HG03108 (cell line): Measurements from ENCODE around the gene TBX1.
"Not testable (repeated sequence)": the region's sequence is repeated elsewhere in the genome, so short reads cannot be mapped to it uniquely, and the experiment has no call there.

ENCODE experiments used
- ATAC-seq: cut with Tn5 transposase; IDR thresholded peaks from one replicate; pipeline ENCODE4 v1.9.1; 2021; ENCODE audit warnings: moderate library complexity; ENCODE audit not compliant: unreplicated experiment

Gene TBX1

DNA sequence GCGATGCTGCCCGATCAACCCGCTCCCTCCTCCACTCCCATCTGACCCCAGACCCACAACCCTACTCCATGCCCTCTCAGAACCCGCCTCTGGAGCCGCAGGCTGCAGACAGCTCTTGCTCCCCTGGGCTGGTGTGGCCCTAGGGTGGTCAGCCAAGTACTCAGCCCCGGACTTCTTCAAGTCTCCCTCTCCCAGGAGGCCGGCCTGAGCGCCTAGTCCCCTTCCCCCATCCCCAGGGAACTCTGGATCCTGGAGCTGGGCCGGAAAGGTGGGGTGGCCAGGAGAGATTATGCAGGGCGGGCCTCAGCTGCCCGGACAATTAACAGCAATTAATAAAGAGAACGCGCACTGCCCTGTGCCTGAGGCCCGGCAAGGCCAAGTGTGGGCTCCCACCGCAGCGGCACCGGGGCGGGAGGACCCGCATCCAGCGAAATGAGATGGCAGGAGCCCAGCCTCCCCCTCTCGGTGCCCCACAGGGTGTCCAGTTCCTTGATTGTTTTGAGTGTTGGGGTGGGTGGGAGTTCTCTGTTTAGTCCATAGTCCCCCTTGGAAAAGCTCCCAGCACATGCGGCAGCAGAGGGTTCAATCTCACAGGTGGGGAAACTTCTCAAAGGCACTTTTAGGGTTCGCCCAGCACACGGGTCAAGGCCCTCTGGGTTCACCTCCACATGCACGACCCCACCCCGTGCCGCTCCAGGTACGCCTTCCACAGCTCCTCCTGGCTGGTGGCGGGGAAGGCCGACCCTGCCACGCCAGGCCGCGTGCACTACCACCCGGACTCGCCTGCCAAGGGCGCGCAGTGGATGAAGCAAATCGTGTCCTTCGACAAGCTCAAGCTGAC is 3.1 kb downstream of the TBX1 start:
- no peak for ATAC-seq

- ATAC-seq = no peak
Observed at GRCh38 chr22:19764299-19764593, 3.7 kb downstream of the TBX1 start.

- ATAC-seq = no peak
Observed at GRCh38 chr22:19764636-19765476, 4.3 kb downstream of the TBX1 start.

DNA sequence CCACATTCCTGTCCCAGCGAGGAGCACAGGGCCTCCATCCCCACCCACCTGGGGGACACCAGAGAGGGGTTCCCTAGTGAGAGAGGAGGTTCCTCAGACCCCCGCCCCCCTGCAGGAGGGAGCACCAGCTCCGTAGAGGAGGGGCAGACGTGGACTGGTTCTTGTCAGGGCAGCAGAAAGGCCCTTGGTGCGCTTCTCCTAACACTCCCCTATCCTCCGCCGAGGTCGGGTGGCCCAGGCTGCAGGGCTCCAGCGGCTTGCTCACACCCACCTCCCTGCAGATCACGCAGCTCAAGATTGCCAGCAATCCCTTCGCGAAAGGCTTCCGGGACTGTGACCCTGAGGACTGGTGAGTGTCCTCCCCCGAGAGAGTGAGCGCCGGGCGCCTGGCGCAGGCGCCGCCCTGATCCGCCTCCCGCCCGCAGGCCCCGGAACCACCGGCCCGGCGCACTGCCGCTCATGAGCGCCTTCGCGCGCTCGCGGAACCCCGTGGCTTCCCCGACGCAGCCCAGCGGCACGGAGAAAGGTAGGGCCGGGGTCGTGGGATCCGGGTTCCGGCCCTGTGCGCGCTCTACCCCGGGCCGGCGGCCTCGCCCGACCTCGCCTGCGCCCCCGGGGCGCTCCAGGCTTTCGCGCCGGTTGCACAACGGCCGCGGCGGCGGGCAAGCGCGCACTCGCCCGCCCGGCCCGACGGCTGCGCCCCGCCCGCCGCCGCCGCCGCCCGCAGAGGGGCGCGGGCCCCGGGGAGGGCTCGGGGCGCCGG is 5.1 kb downstream of the TBX1 start:
- ATAC-seq = no peak

GRCh38 chr22:19766240-19766510 is 5.6 kb downstream of the TBX1 start:
- no peak for ATAC-seq

GRCh38 chr22:19766511-19767426 is 6.2 kb downstream of the TBX1 start:
- ATAC-seq = no peak

DNA sequence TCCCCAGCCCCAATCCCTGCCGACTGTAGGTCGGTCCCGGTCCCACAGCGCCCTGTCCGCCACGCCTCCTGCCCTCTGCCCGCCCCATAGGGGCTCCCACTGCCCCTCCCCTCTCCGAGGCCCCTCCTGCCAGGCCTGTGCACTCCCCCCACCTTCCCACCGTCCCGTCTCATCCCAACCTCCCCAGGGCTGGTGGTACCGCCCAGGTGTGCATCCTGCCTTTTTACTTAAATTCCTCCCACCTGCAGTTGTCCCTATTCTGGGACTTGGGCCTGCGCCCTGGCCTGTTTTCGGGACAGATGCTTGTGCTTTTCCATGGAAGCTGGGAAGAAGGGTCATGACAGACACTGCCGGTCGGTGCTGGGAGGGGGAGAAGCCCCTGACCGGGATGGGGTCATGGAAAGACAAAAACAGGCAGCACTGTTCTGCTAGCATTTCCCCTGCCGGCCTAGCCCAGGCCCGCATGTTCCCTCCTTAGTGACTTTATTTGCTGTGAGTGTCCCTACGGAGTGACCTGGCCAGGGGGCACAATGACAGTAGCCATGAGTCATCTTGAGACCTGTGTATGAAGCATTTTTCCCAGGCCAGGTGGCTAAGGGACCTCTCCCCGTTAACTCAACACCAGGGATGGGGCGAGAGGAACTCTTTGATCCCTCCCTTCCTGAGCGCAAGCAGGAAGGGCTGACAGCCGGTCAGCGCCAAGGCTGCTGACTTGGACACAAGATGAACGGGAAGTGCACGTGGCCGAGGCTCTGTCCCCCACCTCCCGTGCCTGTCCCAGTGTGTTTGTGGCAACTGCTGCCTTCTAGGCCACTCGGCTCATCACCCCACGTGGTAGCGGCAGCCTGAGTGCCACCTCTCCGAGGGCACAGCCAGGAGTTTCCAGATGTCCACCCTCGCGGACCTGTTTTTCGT is 7.1 kb downstream of the TBX1 start:
- no peak for ATAC-seq

GRCh38 chr22:19769393-19769715 is 8.8 kb downstream of the TBX1 start:
- no peak for ATAC-seq

GRCh38 chr22:19770349-19771220 is 10.0 kb downstream of the TBX1 start:
- ATAC-seq = no peak

DNA sequence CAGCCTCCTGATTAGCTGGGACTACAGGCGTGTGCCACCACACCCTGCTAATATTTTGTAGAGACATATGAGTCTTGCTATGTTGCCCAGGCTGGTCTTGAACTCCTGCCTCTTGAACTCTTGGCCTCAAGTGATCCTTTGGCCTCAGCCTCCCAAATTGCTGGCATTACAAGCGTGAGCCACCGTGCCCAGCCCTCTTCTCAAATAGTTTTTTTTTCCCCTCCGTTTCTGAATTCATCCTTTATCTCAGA is 11.8 kb downstream of the TBX1 start:
- no peak for ATAC-seq

DNA sequence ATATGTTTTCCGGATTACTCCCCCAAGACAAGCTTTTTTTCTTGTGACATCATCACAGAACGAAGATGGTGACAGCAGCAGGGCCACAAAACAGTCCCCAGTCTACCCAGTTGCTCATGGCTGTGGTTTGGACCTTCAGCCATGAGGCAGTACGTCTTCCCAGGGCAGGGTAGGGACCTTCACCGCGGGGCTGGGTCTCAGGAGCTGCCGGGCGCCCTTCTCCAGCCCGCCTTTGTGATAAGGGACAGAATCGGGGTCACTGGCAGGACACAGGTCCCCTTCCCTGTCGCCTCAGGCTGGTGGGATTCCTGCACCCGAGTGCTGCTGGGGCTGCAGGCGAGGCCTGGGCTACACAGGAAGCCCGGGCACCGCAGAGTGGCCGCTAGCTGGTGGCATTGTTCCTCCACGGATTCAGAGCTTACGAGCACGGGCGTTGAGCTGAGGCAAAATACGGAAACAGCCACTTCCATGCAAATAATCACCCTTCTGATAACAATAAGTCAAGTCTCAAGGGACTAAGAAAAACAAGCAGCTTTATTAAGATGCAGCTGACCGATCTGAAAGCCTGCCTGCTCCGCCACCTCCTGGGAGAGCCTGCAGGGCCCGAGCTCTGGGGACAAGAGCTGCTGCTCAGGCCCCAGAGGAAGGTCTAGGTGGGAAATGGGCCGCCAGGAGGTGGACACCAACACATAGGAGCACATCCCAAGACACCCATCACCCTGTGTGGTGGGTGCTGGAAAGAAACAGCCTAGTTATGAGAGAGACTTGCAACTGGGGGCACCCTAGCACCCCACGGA is 12.3 kb downstream of the TBX1 start:
- peak; percentile 63 for ATAC-seq

GRCh38 chr22:19773470-19774040 is 13.0 kb downstream of the TBX1 start:
- no peak for ATAC-seq

DNA sequence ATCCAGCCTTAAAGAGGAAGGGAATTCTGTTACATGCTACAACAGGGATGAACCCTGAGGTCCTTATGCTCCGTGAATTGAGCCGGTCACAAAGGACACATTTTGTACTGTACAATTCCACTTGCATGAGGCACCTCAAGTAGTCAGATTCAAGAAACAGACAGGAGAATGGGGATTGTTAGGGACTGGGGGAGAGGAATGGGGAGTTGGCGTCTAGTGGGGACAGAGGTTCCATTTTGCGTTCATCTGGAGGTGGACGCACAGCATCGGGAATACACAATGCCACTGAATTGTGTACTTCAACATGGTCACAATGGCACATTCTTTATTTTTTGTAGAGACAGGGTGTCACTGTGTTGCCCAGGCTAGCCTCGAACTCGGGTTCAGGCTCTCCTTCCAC is 14.1 kb downstream of the TBX1 start:
- no peak for ATAC-seq

DNA sequence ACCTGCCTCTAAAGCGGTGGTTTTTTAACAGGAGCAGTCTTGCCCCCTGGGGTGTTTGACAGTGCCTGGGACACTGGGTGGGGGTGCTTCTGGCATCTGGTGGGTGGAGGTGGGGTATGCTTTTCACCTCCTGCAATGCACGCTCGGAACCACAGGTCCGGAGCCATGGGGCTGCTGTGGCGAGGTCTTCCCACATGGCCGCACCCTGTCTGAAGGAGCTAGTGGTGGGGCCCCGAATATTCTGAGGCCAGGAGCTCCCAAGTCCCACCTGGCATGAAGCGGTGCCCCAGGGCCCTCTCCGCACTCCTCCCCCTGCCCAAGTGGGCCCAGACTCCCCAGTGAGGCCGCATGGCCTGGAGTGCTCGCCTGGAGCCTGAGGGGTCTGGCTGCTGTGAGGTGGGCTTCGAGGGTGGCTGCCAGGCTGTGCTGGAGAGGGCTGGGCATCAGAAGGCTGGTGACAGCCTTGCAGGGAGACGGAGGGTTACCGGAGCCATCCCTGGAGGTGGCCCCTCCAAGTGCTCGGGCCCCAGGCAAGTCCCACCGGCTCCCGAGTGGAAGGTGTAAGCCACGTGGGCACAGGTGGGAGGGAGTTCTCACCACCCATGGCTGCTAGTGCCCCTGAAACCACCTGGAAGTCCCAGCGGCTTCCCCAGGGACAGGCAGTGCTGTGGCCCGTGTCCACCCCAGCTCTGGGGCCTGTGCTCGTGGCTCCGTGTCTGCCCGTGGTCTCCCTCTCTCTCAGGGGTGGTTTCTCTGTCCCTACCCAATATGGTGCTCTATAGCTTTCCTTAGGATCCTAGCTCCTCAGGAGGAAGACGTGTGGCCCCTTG is 15.1 kb downstream of the TBX1 start:
- no peak for ATAC-seq

- ATAC-seq = no peak
Observed at GRCh38 chr22:19776433-19777031, 16.0 kb downstream of the TBX1 start.

DNA sequence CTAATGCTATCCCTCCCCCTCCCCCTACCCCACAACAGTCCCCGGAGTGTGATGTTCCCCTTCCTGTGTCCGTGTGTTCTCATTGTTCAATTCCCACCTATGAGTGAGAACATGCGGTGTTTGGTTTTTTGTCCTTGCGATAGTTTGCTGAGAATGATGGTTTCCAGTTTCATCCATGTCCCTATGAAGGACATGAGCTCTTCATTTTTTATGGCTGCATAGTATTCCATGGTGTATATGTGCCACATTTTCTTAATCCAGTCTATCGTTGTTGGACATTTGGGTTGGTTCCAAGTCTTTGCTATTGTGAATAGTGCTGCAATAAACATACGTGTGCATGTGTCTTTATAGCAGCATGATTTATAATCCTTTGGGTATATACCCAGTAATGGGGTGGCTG is 16.6 kb downstream of the TBX1 start:
- ATAC-seq = not testable (repeated sequence)

DNA sequence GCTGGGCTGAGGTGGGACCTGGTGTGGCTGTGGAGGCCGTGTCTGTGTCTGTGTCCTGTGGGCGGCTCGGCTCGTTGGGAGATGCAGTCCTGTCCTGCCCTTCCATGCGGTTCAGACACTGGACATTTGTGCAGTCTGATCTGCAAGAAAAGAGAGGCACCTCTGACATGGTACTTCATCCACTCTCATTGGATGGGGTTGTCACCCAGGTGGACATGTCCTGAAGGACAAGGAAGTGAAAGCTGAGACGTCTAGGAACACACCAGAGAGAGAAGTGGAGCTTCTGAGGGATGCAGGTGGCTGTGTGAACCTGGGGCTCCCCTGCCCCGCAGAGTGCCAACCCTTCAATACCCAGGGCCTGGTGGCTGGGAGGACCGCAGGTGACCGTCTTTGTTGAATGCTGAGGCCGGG is 18.4 kb downstream of the TBX1 start:
- no peak for ATAC-seq
